NCI-H2171 (cell line): ENCODE measurements around the gene KIF16B.
"Not testable (repeated sequence)": the region's sequence is repeated elsewhere in the genome, so short reads cannot be mapped to it uniquely, and the experiment has no call there.

Experiments
- DNase-seq: peaks from one replicate; lab custom pipeline; 2025; lab: John Stamatoyannopoulos, UW

Gene KIF16B

DNA sequence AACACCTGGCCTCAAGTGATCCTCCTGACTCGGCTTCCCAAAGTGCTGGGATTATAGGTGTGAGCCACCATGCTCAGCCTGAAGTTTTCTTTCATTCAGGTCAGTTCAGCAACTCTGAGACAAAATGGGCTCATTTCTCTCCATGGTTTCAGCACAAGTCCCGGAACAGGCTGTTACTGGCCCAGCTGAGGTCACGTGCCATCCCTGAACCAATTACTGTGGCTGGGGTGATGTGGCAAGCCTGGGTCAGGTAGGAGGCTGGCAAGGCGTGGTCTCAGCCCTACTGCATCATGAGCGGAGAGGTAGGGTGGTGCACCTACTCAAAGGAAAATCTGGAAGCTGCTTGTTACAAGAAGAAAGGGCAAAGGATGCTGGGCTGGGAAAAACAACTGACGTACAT, 326.4 kb downstream of the KIF16B start:
- DNase-seq: no peak

DNA sequence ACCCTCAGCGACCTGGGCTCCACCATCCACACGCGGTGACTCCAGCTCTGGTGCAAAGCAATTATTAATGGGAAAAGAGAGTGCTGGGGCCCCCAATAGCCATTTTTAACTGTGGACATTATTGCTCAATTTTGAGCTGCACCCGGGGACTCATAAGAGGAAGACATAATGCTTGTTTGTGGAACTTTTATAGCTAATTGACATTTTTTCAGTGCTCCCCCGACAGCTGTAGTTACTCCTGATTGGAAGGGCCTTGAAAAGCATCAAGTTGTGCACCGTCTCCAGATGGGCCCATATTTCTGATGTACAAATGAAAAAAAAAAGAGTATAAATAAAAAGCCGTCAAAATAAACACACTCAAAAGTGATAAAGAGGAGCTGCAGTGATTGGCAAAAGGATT, 327.0 kb downstream of the KIF16B start:
- no peak for DNase-seq

DNA sequence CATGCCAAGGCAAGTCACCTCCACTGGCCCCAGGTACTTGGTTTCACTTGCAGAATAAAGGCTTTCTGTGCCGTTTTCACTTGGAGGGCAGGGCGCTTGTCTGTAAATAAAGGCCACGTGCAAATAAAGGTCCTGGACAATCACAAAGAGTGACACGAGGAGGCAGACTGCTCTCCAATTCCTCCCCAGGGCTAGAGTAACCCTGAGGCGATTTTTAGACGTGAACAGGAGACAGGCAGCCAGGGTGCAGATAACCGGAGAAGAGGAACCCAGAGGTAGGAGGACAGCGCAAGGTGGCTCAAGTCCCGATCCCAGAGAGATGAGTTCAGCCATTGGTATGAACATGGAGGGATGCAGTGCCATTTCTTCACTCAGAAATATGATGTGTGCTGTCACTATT, 327.4 kb downstream of the KIF16B start:
- DNase-seq: no peak

DNA sequence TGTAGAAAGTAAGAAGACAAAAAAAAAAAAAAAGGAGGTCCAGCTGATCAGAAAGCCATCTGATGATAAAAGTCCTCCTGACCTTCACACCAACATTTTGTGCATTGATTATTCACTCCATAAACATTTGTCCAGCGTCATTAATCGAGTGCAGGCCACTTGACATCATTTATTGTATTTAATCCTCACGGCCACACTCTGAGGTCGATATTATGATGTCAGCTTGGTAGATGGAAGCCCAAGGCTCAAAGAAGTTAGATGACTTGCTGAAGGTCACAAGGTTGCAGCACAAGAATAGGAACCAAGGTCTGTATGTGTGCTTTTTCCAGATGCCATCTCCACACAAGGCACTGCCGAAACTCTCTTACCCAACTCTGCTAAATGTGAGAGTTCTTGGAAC, 328.4 kb downstream of the KIF16B start:
- DNase-seq: no peak

- DNase-seq: no peak
Measured at GRCh38 chr20:16243470-16243869, 329.8 kb downstream of the KIF16B start.

GRCh38 chr20:16241911-16242310, 331.3 kb downstream of the KIF16B start:
- DNase-seq: no peak

DNA sequence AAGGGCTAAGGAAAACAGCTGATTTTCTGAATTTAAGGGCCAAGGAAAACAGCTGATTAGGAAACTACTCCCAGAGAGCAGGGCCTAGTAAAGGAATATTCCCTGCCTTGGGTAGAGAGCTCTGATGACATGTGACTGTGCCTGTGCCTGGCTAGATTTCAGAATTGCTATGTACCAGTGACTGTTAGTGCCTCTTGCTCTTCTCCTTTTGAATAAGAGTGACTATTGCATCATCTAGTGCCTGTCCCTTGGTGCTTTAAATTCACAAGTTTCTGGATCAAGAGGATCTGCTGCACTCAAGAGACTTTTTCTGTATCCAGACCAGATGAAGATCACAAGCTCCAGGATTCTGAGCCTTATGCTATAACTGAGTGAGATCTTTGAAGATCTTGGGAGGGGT, 332.9 kb downstream of the KIF16B start:
- no peak for DNase-seq

DNA sequence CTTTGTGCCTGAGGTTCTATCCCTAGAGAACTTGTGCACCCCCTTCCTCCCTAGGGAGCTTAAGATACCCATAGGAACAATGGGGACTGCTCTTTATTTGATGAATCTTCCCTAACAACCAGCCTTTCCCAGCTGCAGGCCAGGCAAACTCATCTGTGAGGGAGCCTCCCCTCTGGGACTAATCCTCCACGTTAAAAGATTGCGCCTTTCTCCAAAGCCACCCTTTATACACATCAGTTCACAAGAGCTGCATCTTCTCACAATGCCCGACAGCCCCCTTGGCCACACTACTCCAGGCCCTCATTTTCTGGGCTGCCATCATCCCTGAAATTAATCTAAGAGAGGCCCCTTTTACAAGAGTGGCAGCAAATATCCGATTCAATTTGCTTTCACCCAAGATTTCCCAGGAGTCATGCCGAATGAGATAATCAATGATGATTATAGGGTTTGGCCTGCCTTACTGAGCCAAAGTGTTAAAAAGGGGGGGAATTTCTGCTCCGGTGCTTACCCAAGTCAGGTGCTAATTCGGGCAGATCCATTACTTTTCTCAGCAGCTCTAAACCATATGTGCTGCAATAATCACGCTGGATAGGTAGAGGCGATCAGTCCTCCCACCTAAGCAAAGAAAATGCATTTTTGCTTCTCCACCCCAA, 336.5 kb downstream of the KIF16B start:
- no peak for DNase-seq

DNA sequence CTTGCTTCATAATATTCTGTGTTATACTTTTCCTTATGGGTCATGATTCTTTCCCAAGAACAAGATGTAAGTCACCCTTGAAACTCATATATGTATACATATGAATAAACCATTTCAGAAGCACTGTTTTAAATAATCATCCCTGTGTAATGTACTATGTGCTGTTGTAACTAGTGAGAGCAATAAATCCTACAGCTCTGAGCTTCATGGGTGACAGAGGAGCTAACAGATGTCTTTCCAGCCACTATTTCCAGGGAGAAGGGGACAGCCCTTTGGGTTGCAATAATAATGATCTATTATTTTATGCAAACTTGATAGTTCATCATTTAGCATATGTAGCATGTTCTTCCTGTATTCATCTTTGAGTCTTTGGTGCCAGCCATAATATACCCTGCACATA, 342.8 kb downstream of the KIF16B start:
- no peak for DNase-seq

- no peak for DNase-seq
Measured at GRCh38 chr20:16229813-16230212, 343.4 kb downstream of the KIF16B start.

- no peak for DNase-seq
Measured at GRCh38 chr20:16228722-16229121, 344.5 kb downstream of the KIF16B start.

DNA sequence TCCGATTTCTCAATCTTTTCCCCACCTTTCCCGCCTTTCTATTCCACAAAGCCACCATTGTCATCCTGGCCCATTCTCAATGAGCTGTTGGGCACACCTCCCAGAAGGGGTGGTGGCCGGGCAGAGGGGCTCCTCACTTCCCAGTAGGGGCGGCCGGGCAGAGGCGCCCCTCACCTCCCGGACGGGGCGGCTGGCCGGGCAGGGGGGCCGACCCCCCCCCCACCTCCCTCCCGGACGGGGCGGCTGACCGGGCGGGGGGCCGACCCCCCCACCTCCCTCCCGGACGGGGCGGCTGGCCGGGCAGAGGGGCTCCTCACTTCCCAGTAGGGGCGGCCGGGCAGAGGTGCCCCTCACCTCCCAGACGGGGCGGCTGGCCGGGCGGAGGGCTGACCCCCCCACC, 346.3 kb downstream of the KIF16B start:
- DNase-seq: not testable (repeated sequence)

DNA sequence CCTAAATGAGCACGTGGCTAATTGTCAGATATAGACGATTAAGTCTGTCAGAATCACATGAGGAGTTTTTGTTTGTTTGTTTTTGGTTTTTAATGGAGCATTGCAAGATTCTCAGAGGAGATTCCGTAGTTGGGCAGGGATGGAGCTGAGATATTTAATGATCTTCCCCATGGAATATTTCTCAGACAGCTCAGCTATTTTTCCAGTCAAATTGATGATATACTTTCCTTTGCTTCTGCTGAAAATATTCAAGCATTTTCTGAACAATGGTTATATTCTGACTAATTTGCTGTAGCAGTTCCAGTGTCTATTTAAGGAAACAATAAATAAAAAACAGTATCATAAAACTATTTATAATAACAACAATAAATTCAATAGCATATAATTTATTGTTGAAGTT, 348.4 kb downstream of the KIF16B start:
- no peak for DNase-seq

- DNase-seq: no peak
Measured at GRCh38 chr20:16222859-16223411, 350.3 kb downstream of the KIF16B start.
